Kidney glomerular epithelial cell (primary cell): ENCODE measurements around the gene SLC4A2.
"Not testable (repeated sequence)": the region's sequence is repeated elsewhere in the genome, so short reads cannot be mapped to it uniquely, and the experiment has no call there.

Experiments
- DNase-seq: peaks from one replicate; lab custom pipeline; 2025; lab: John Stamatoyannopoulos, UW

SLC4A2 gene

GRCh38 chr7:151024435-151025056, 34.8 kb upstream of the SLC4A2 start, which contains the start of gene ATG9B:
ATG9B (minus strand) TSS chr7:151024494; CDS start chr7:151024423, 71 bp downstream.
- no peak for DNase-seq

- DNase-seq: no peak
These were observed 33.3 kb upstream of the SLC4A2 start for GRCh38 chr7:151025924-151026671.

- DNase-seq: not testable (repeated sequence)
These were observed 32.3 kb upstream of the SLC4A2 start for GRCh38 chr7:151026771-151027727.

GRCh38 chr7:151027728-151028130, 31.7 kb upstream of the SLC4A2 start:
- not testable (repeated sequence) for DNase-seq

- DNase-seq: peak; percentile 99
These were observed 31.1 kb upstream of the SLC4A2 start, which contains the start of gene ABCB8 for GRCh38 chr7:151028131-151028947. ABCB8 (plus strand) TSS chr7:151028450; CDS start chr7:151028516, 66 bp downstream.

GRCh38 chr7:151028948-151029501, 30.4 kb upstream of the SLC4A2 start:
- DNase-seq: no peak

- DNase-seq: no peak
These were observed 28.4 kb upstream of the SLC4A2 start for GRCh38 chr7:151031011-151031410.

GRCh38 chr7:151032936-151033863, 26.2 kb upstream of the SLC4A2 start:
- no peak for DNase-seq

GRCh38 chr7:151033864-151034249, 25.5 kb upstream of the SLC4A2 start:
- DNase-seq: no peak

GRCh38 chr7:151034312-151035025, 24.9 kb upstream of the SLC4A2 start:
- DNase-seq: no peak

GRCh38 chr7:151035026-151035717, 24.2 kb upstream of the SLC4A2 start:
- DNase-seq: no peak

- no peak for DNase-seq
These were observed 23.5 kb upstream of the SLC4A2 start for GRCh38 chr7:151035902-151036301.

GRCh38 chr7:151038951-151039849, 20.2 kb upstream of the SLC4A2 start:
- DNase-seq: peak; percentile 90

- no peak for DNase-seq
These were observed 19.4 kb upstream of the SLC4A2 start for GRCh38 chr7:151039850-151040548.

- no peak for DNase-seq
These were observed 18.6 kb upstream of the SLC4A2 start for GRCh38 chr7:151040616-151041375.

GRCh38 chr7:151043449-151043848, 15.9 kb upstream of the SLC4A2 start:
- DNase-seq: not testable (repeated sequence)
